ENCODE data around the gene IL23R. TPM values are rescaled to one million over a fixed set of nuclear protein-coding genes. Genes with fewer than 3 reads are reported as not detected.

Gene IL23R
- polyA plus RNA-seq, 1 experiment, result not detected

DNA sequence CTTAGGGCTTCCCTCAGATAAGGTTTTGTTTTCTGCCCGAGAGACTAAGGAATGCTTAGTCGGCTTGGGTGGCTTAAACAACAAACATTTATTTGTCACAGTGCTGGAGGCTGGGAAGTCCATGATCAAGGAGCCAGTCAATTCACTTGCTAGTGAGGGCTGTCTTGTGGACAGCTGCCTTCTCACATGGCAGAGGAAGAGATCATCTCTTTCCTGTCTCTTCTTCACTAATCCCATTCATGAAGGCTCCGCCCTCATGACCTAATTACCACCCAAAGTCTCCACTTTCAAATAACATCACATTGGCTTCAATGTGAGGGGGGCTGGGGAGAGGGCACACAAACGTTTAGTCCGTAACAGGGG is 90.9 kb downstream of the IL23R start:
- TF ChIP-seq, protein P1, sequence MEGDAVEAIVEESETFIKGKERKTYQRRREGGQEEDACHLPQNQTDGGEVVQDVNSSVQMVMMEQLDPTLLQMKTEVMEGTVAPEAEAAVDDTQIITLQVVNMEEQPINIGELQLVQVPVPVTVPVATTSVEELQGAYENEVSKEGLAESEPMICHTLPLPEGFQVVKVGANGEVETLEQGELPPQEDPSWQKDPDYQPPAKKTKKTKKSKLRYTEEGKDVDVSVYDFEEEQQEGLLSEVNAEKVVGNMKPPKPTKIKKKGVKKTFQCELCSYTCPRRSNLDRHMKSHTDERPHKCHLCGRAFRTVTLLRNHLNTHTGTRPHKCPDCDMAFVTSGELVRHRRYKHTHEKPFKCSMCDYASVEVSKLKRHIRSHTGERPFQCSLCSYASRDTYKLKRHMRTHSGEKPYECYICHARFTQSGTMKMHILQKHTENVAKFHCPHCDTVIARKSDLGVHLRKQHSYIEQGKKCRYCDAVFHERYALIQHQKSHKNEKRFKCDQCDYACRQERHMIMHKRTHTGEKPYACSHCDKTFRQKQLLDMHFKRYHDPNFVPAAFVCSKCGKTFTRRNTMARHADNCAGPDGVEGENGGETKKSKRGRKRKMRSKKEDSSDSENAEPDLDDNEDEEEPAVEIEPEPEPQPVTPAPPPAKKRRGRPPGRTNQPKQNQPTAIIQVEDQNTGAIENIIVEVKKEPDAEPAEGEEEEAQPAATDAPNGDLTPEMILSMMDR (IDR thresholded peaks at IDR 0.05; ENCODE audit: low read depth, low read length), result no peak
- CTCF ChIA-PET, result no interaction called here
- no peak for DNase-seq (ENCODE audit: low read depth, low spot score)
- H3K4me3 ChIP-seq (ENCODE audit: low read depth, low read length), result no peak overlapping the region
- H3K27ac ChIP-seq (ENCODE audit: low read depth, low read length), result no peak overlapping the region
- H3K27me3 ChIP-seq (ENCODE audit: control insufficient read depth, insufficient read depth, low read length), result no peaks in the 10 kb centered on the region
- POLR2A ChIA-PET, result no interaction called here
- H3K9me3 ChIP-seq (ENCODE audit: control insufficient read depth, insufficient read depth, low read length), result no peaks in the 10 kb centered on the region

DNA sequence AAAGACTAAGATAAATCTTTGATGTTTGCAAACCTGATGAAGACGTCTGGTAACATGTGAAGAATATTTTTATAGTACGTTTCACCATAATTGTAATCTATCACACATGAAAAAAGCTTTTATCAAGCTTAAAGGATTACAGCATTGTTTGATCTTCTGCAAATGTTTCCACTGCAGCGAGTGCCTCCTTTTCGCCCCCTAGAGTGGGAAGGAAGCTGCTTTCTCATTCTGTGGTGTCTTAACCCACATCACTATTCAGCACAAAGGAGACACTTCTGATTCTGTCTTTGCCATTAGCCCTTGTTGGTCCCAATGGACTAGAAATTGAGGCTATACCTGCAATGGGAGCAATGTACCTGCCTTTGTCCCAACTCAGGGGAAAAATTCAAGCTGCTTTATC is 95.4 kb downstream of the IL23R start:
- CTCF ChIA-PET, result no interaction called here
- Histone ChIP-seq H3K27me3 (ENCODE audit: control insufficient read depth, insufficient read depth, low read length) (peaks cover 2% of the 10 kb centered on the region), H3K4me3 (ENCODE audit: low read depth, low read length) (no peak overlapping the region), H3K27ac (ENCODE audit: low read depth, low read length) (no peak overlapping the region), H3K9me3 (ENCODE audit: control insufficient read depth, insufficient read depth, low read length) (no peaks in the 10 kb centered on the region)
- POLR2A ChIA-PET, result no interaction called here
- DNase-seq (ENCODE audit: low read depth, low spot score), result no peak
- TF ChIP-seq, protein P1 (IDR thresholded peaks at IDR 0.05; ENCODE audit: low read depth, low read length), result peak; percentile 43

DNA sequence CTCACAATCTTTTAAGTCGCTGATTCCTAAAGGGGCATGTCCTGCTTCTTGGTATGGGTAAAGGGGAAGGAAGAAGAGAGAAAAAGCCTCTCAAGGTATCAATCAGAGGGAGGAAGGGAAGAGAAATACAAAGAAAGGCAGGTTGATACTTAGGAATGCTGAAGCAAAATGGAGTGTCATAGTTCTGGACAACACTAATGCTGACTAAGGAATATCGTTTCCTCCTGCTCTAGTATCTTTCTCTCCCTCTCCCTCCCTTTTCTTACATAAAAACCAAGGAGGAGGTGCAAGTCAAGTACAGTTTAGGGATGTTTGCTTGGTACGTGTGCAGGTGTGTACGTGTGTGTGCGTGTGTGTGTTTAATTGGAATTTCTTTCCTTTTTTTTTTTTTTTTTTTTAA is 96.5 kb downstream of the IL23R start:
- ChIA-PET CTCF (no interaction called here), POLR2A (no interaction called here)
- no peak for DNase-seq (ENCODE audit: low read depth, low spot score)
- TF ChIP-seq, protein P1 (IDR thresholded peaks at IDR 0.05; ENCODE audit: low read depth, low read length), result no peak
- Histone ChIP-seq H3K27me3 (ENCODE audit: control insufficient read depth, insufficient read depth, low read length) (peaks cover 2% of the 10 kb centered on the region), H3K27ac (ENCODE audit: low read depth, low read length) (no peak overlapping the region), H3K9me3 (ENCODE audit: control insufficient read depth, insufficient read depth, low read length) (no peaks in the 10 kb centered on the region), H3K4me3 (ENCODE audit: low read depth, low read length) (no peak overlapping the region)

DNA sequence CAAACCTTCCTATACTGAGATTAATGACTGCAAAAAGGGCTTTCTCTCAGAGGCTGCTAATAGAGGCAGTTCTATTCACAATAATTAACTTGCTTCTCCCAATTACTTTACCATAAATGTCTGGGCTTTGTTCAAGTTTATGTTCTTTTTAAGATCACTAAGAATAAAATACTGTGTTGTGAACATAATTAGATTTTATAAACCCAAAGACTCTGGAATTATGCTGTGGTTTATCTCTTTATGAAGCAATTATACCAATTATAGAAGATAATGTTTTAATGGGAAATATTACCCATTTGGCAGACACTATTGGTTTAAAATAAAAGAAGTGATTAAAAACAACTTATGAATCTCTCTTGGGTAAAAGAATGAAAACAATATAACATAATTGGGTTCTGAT is 97.9 kb downstream of the IL23R start:
- no peaks in the 10 kb centered on the region for H3K9me3 ChIP-seq (ENCODE audit: control insufficient read depth, insufficient read depth, low read length)
- TF ChIP-seq, protein P1 (IDR thresholded peaks at IDR 0.05; ENCODE audit: low read depth, low read length), result no peak
- peaks cover 2% of the 10 kb centered on the region for H3K27me3 ChIP-seq (ENCODE audit: control insufficient read depth, insufficient read depth, low read length)
- no peak overlapping the region for H3K27ac ChIP-seq (ENCODE audit: low read depth, low read length)
- ChIA-PET POLR2A (no interaction called here), CTCF (no interaction called here)
- no peak for DNase-seq (ENCODE audit: low read depth, low spot score)
- H3K4me3 ChIP-seq (ENCODE audit: low read depth, low read length), result no peak overlapping the region

DNA sequence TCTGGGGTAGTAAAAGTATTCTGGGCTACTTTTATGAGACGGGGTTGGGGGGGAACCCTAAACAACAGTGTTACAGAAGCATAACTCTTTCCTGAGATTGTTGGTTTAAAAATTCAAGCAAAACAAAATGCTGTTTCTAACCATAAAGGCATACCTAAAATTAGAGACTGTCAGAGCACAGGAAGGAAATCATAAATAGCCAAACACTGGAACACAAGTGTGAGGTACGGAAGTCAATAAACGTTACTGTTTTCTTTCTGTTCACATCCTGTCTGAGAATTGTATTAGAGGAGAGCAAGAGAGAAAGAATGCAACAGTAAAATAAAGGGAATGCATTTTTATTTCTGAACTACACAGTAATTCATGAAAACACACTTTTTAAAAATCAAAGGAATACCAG is 98.6 kb downstream of the IL23R start:
- TF ChIP-seq, protein P1 (IDR thresholded peaks at IDR 0.05; ENCODE audit: low read depth, low read length), result no peak
- CTCF ChIA-PET, result interaction anchor here (0.6 kb wide), 1 partner anchor 269 kb away, joined by 3 read pairs; no protein-coding TSS in a partner anchor
- Histone ChIP-seq H3K4me3 (ENCODE audit: low read depth, low read length) (no peak overlapping the region), H3K9me3 (ENCODE audit: control insufficient read depth, insufficient read depth, low read length) (no peaks in the 10 kb centered on the region), H3K27ac (ENCODE audit: low read depth, low read length) (no peak overlapping the region), H3K27me3 (ENCODE audit: control insufficient read depth, insufficient read depth, low read length) (peaks cover 2% of the 10 kb centered on the region)
- POLR2A ChIA-PET, result no interaction called here
- DNase-seq (ENCODE audit: low read depth, low spot score), result no peak
